ENCODE results near the gene BACH2.

- TF ChIP-seq RFX5 (IDR thresholded peaks at IDR 0.05; ENCODE audit: low read length), result no peak
- no peak for TF ChIP-seq CTCF (IDR thresholded peaks at IDR 0.05)
- no peak for TF ChIP-seq ELF1 (IDR thresholded peaks at IDR 0.05)
- no peak for TF ChIP-seq MEF2A (IDR thresholded peaks at IDR 0.05; ENCODE audit: borderline replicate concordance, low read depth)
- TF ChIP-seq ZBTB33 (IDR thresholded peaks at IDR 0.05; ENCODE audit: borderline replicate concordance, low read depth), result no peak
- TF ChIP-seq MXI1 (IDR thresholded peaks at IDR 0.05; ENCODE audit: low read depth, low read length), result peak; percentile 17; the same call in 1 of the 2 replicates
- no peak for TF ChIP-seq POLR2AphosphoS5 (IDR thresholded peaks at IDR 0.05; ENCODE audit: low read depth, low read length)
- no peak for TF ChIP-seq EZH2phosphoT487 (IDR thresholded peaks at IDR 0.05; ENCODE audit: borderline replicate concordance, low read depth)
These were observed 101.4 kb downstream of the BACH2 start for GRCh38 chr6:90195094-90195829.

All from SK-N-SH (cell line).